Ureter (tissue), 1 donor: ENCODE data around the gene IGFBP6. TPM values are rescaled to one million over a fixed set of nuclear protein-coding genes. Genes with fewer than 3 reads are reported as not detected.
"Not testable (repeated sequence)": the region's sequence is repeated elsewhere in the genome, so short reads cannot be mapped to it uniquely, and the experiment has no call there.

Experiments used
- DNase-seq: peaks from one replicate; pipeline ENCODE4 v3.0.0-alpha.2; 2020; ENCODE audit warnings: low spot score
- total RNA-seq: library from RNA; stranded (reverse); gene quantifications from one replicate; pipeline ENCODE4 v1.2.4, GENCODE V29; 2023
- donor health status: DM: yes; HTN: yes; CAD: no.

IGFBP6 gene
- total RNA-seq, 1 donor from 2014 or later, result 133 TPM

- peak; percentile 52 for DNase-seq
Measured at GRCh38 chr12:53096759-53097158, 708 bp upstream of the IGFBP6 start.

DNA sequence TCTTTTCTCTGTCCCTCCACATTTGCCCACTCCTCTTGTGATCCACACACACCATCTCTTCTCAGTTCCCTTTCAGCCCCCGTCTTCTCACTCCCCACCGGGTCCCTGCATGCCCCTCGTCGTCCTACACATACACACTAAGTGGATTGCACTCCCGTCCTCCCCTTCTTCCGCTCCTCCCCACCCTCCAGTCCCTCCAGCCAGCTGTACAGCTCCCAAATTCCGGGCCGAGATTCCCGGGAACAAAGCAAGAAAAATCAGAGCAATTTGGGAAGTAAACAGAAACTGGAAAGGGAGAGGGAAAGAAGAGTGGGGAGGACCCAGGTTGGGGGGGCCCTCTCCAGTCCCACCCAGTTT is 282 bp upstream of the IGFBP6 start:
- peak; percentile 46 for DNase-seq

DNA sequence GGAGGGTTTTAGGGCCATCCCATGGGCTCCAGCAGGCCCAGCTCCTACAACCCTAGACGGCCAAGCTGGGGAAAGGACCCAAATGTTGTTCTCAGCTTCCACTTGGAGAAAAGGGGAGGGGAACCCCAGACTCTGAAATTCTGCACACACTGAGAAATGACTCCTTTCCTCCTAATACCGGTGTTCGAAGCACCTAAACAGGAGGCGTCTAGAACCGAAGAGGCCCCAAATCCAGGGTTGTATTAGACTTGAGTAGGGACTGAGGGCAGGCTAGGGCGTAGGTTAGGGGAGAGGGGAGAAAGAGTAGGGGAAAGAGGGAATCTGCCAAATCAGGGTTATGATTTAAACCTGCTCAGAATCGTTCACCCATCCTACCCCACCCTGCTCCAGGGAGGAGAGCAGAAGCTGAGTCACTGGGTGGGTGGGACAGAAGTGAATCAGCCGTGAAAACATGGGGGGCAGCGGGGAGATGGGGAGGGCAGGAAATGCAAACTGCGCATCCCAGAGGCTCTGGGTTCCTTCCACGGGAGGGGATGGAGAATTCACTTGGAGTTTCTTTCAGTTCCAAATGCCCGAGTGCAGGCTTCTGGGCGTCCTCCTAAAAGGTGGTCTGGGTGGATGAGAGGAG is 1.0 kb downstream of the IGFBP6 start:
- peak; percentile 73 for DNase-seq

- peak; percentile 95 for DNase-seq
Measured at GRCh38 chr12:53099071-53099882, 1.8 kb downstream of the IGFBP6 start.

DNA sequence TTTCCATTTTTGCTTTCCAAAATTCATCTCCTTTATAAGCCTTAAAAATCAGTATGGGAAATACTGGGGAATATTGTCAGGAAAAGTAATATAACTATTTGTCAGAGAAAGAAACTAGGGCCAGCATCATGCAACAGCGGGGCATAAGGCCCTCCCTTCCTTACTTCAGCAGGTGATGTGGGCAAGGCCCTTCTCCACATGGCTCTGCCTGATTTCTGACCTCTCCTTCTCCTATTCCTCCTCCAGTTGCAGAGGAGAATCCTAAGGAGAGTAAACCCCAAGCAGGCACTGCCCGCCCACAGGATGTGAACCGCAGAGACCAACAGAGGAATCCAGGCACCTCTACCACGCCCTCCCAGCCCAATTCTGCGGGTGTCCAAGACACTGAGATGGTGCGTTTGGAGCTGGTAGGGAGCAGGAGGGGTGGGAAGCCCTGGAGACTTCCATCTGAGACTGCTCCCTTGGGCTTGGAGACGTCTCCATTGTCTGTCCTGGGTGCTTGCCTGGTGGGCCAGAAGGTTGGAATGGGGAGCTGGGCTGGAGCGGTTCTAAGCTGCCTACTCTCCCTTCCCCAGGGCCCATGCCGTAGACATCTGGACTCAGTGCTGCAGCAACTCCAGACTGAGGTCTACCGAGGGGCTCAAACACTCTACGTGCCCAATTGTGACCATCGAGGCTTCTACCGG is 3.1 kb downstream of the IGFBP6 start:
- DNase-seq, result peak; percentile 41

- DNase-seq, result no peak
Measured at GRCh38 chr12:53101266-53101665, 3.8 kb downstream of the IGFBP6 start.

DNA sequence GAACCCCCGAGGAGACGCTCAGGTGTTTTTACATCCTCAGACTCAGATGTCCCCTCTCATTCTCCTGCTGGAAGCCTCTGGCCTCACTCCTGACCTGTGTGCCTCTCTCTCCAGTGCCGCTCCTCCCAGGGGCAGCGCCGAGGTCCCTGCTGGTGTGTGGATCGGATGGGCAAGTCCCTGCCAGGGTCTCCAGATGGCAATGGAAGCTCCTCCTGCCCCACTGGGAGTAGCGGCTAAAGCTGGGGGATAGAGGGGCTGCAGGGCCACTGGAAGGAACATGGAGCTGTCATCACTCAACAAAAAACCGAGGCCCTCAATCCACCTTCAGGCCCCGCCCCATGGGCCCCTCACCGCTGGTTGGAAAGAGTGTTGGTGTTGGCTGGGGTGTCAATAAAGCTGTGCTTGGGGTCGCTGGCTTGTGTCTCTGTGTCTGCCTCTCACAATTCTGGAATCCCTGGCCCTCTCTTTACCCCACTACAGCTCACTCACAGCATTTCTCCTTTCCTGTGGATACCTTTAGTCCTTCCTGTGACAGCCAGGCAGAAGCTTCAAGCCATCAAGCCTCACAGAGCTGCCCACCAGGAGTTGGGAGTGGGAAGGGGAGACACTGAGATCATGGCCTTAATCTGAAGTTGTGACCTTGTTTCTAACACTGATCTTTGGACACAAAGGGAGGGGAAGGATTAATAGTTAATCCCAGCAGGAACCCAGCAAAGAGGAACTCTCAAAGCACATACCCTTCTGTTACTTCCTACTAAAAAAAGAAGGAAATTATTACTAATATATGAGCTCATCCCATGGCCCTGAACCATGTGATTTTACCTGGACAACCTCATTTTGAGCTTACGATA is 4.7 kb downstream of the IGFBP6 start:
- no peak for DNase-seq

- DNase-seq, result no peak
Measured at GRCh38 chr12:53102883-53103807, 5.7 kb downstream of the IGFBP6 start, which contains the start of gene SOAT2. SOAT2 (plus strand) TSS chr12:53103486; CDS start chr12:53103578, 92 bp downstream.

GRCh38 chr12:53103860-53104305 is 6.4 kb downstream of the IGFBP6 start:
- no peak for DNase-seq

- peak; percentile 31 for DNase-seq
Measured at GRCh38 chr12:53105256-53105655, 7.8 kb downstream of the IGFBP6 start.

GRCh38 chr12:53105712-53106439 is 8.4 kb downstream of the IGFBP6 start:
- peak; percentile 33 for DNase-seq

DNA sequence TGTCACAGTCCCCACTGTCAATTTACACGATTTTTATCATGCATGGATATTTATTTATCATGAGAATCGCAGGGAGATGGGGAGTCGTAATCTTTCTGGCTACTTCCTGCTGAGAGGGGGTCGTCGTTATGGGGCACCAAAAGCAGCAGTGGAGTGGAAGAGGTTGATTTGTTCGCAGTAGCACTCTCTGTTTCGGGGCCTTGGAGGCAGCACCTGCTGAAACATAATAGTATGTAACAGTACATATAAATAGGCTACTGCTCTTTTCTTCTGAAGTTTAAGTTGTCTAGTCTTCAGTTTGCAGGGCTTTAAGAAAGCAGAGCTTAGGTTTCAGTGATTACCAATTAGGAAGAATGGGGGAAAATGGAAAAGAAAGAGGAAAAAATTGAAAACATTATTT is 9.7 kb downstream of the IGFBP6 start:
- peak; percentile 8 for DNase-seq

GRCh38 chr12:53112431-53112830 is 15.0 kb downstream of the IGFBP6 start:
- not testable (repeated sequence) for DNase-seq

- no peak for DNase-seq
Measured at GRCh38 chr12:53113136-53113705, 15.8 kb downstream of the IGFBP6 start.

- DNase-seq, result no peak
Measured at GRCh38 chr12:53113951-53114350, 16.5 kb downstream of the IGFBP6 start.

- no peak for DNase-seq
Measured at GRCh38 chr12:53115112-53115890, 17.8 kb downstream of the IGFBP6 start.

GRCh38 chr12:53115891-53116648 is 18.6 kb downstream of the IGFBP6 start:
- DNase-seq, result no peak

GRCh38 chr12:53118751-53119300 is 21.4 kb downstream of the IGFBP6 start:
- no peak for DNase-seq
